K562 (cell line): ENCODE data around the gene FBXW11. TPM values are rescaled to one million over a fixed set of nuclear protein-coding genes. Genes with fewer than 3 reads are reported as not detected.

Experiments
- ATAC-seq: fragments of 200-7000 bp; cut with Tn5 transposase; 3 replicates; pipeline ENCODE4 v1.9.1; 2020; ENCODE audit warnings: moderate library complexity
- BruUV-seq: library from RNA; stranded (reverse); fragments of 400-500 nt; replicated peaks from 2 replicates; lab custom pipeline; 2021; lab: Mats Ljungman, UMichigan
- CTCF ChIA-PET: fragments of 300-600 bp; formaldehyde crosslinking; extraction: SDS; loops from one replicate; lab custom pipeline; 2021; ENCODE audit warnings: low intra/inter-chr PET ratio; lab: Yijun Ruan, JAX
- POLR2A ChIA-PET: fragments of 300-600, 350-650 bp; sonication (Branson Sonifier 250); formaldehyde crosslinking; extraction: SDS; loops from one replicate; lab custom pipeline; 2021; ENCODE audit warnings: antibody characterized with exemption, inconsistent platforms; lab: Yijun Ruan, JAX
- DNase-seq, 4 experiments: peaks; one replicate each; pipeline versions ENCODE4 v3.0.0 to v3.0.0-alpha.2; 2011 to 2018; ENCODE audit warnings: low spot score in 3 of 4, mixed read lengths in 3 of 4; ENCODE audit errors: extremely low read depth in 1 of 4
- FAIRE-seq: peaks from 2 replicates; lab custom pipeline; 2011; peaks lifted over from hg19 to GRCh38; lab: Jason Lieb, UNC
- H2AFZ ChIP-seq: 2 replicates; pipeline ENCODE4 v1.6.0; 2011; ENCODE audit warnings: low read depth, low read length, control low read depth, inconsistent platforms
- H3K27ac ChIP-seq: fragments of 200-600 bp; 3 replicates; pipeline ENCODE4 v1.8.0; 2011; ENCODE audit warnings: low read depth, mild to moderate bottlenecking, control low read depth, inconsistent platforms, low read length, moderate library complexity, mixed read lengths; ENCODE audit errors: extremely low read depth
- H3K27me3 ChIP-seq, 2 experiments: fragments of 300-600 bp in 1 of 2; 2 replicates in 1 of 2; 3 replicates in 1 of 2; pipeline versions ENCODE4 v1.6.0 to v1.8.0; 2011; ENCODE audit warnings: inconsistent platforms in 2 of 2, low read length in 2 of 2, mild to moderate bottlenecking in 1 of 2, mixed read lengths in 1 of 2, moderate library complexity in 1 of 2; ENCODE audit not compliant: control insufficient read depth in 2 of 2, insufficient read depth in 2 of 2
- H3K36me3 ChIP-seq: fragments of 300-600 bp; 3 replicates; pipeline ENCODE4 v1.8.0; 2011; ENCODE audit warnings: mild to moderate bottlenecking, low read length, inconsistent platforms; ENCODE audit not compliant: control insufficient read depth, insufficient read depth
- H3K4me1 ChIP-seq, 2 experiments: fragments of 200-600 bp in 1 of 2; replicated peaks in 1 of 2; 2 replicates in 1 of 2; 3 replicates in 1 of 2; pipeline versions ENCODE4 v1.5.1 to v1.8.0; 2011; ENCODE audit warnings: inconsistent platforms in 2 of 2, low read length in 2 of 2, mild to moderate bottlenecking in 1 of 2, mixed read lengths in 1 of 2, moderate library complexity in 1 of 2; ENCODE audit not compliant: control insufficient read depth in 2 of 2, insufficient read depth in 2 of 2
- H3K4me2 ChIP-seq: 2 replicates; pipeline ENCODE4 v1.6.1; 2011; ENCODE audit warnings: low read length, control low read depth, inconsistent platforms, mixed read lengths; ENCODE audit not compliant: insufficient read depth
- H3K4me3 ChIP-seq: fragments of 200-600 bp; sonication (generic), shearing (Covaris generic); 2 replicates; pipeline ENCODE4 v1.5.1; 2016; ENCODE audit warnings: control low read depth, inconsistent platforms
- H3K79me2 ChIP-seq: fragments of 200-600 bp; 3 replicates; pipeline ENCODE4 v1.8.0; 2011; ENCODE audit warnings: low read length, inconsistent platforms; ENCODE audit not compliant: control insufficient read depth, insufficient read depth
- H3K9ac ChIP-seq, 2 experiments: 2 replicates each; pipeline versions ENCODE4 v1.6.0 to v1.6.1; 2011; ENCODE audit warnings: low read depth in 2 of 2, low read length in 2 of 2, control low read depth in 1 of 2, inconsistent platforms in 1 of 2, mild to moderate bottlenecking in 1 of 2, mixed read lengths in 1 of 2; ENCODE audit not compliant: insufficient read depth in 1 of 2
- H3K9me1 ChIP-seq: one replicate; pipeline ENCODE4 v1.6.0; 2011; ENCODE audit warnings: inconsistent platforms, mild to moderate bottlenecking, low read length, moderate library complexity; ENCODE audit not compliant: control insufficient read depth, insufficient read depth
- H3K9me3 ChIP-seq: replicated peaks from 2 replicates; pipeline ENCODE4 v1.5.1; 2011; ENCODE audit warnings: low read depth, low read length, inconsistent platforms; ENCODE audit not compliant: control insufficient read depth, insufficient read depth
- H4K20me1 ChIP-seq: replicated peaks from 2 replicates; pipeline ENCODE4 v1.6.1; 2011; ENCODE audit warnings: low read length, inconsistent platforms, mixed read lengths; ENCODE audit not compliant: control insufficient read depth, insufficient read depth
- BCL6 ChIP-seq: fragments of 250-450 bp; sonication (Bioruptor Pico); IDR thresholded peaks from 2 replicates; pipeline ENCODE4 v1.4.0; 2020
- CCAR2 ChIP-seq: fragments of 200-400 bp; formaldehyde crosslinking; IDR thresholded peaks from 2 replicates; pipeline ENCODE4 v1.6.1; 2017; ENCODE audit warnings: mild to moderate bottlenecking, low read depth, low read length
- CREM ChIP-seq: IDR thresholded peaks from 2 replicates; pipeline ENCODE4 v1.6.1; 2014; ENCODE audit warnings: antibody characterized with exemption, low read depth
- ESRRB ChIP-seq: fragments of 250-450 bp; sonication (Bioruptor Pico); IDR thresholded peaks from 2 replicates; pipeline ENCODE4 v1.5.0; 2020; ENCODE audit warnings: mild to moderate bottlenecking, moderate library complexity, borderline replicate concordance
- GATAD2B ChIP-seq: fragments of 450-650 bp; IDR thresholded peaks from 2 replicates; pipeline ENCODE4 v1.6.1; 2017; ENCODE audit warnings: mild to moderate bottlenecking, borderline replicate concordance
- JUND ChIP-seq, 2 experiments: IDR thresholded peaks; 2 replicates in 1 of 2; 3 replicates in 1 of 2; pipeline ENCODE4 v1.6.1; 2011; ENCODE audit warnings: borderline replicate concordance in 2 of 2, low read depth in 2 of 2, low read length in 2 of 2, improper control_type of control experiment in 1 of 2, missing biosample characterization in 1 of 2, missing genetic modification characterization in 1 of 2, missing genetic modification reagents in 1 of 2
- MCM3 ChIP-seq: fragments of 450-650 bp; IDR thresholded peaks from 2 replicates; pipeline ENCODE4 v1.6.1; 2016
- NR2F6 ChIP-seq: fragments of 450-650 bp; formaldehyde crosslinking; IDR thresholded peaks from 2 replicates; pipeline ENCODE4 v1.4.0; 2020; ENCODE audit warnings: mild to moderate bottlenecking
- RBFOX2 ChIP-seq: fragments of 200-400 bp; formaldehyde crosslinking; IDR thresholded peaks from 2 replicates; pipeline ENCODE4 v1.6.1; 2017; ENCODE audit warnings: low read depth, mild to moderate bottlenecking, low read length, moderate library complexity
- RBM14 ChIP-seq: fragments of 200-400 bp; formaldehyde crosslinking; IDR thresholded peaks from 2 replicates; pipeline ENCODE4 v1.6.1; 2018; ENCODE audit warnings: low read depth, mild to moderate bottlenecking, low read length, moderate library complexity, borderline replicate concordance; ENCODE audit not compliant: insufficient read depth
- SIN3A ChIP-seq, 2 experiments: fragments of 150-350 bp in 1 of 2; IDR thresholded peaks; 2 replicates each; pipeline ENCODE4 v1.6.1; 2011 to 2016; ENCODE audit warnings: borderline replicate concordance in 2 of 2, low read depth in 2 of 2, low read length in 2 of 2, mild to moderate bottlenecking in 2 of 2, moderate library complexity in 2 of 2; ENCODE audit not compliant: control insufficient read depth in 1 of 2
- SMAD3 ChIP-seq: fragments of 450-650 bp; formaldehyde crosslinking; conservative IDR thresholded peaks from 2 replicates; pipeline ENCODE4 v1.4.0; 2020; ENCODE audit warnings: mild to moderate bottlenecking
- XRCC5 ChIP-seq: fragments of 200-400 bp; formaldehyde crosslinking; IDR thresholded peaks from 2 replicates; pipeline ENCODE4 v1.6.1; 2017; ENCODE audit warnings: low read depth, mild to moderate bottlenecking, low read length
- ZFPM2 ChIP-seq: fragments of 250-450 bp; sonication (Bioruptor Pico); IDR thresholded peaks from 2 replicates; pipeline ENCODE4 v1.5.1; 2022; ENCODE audit warnings: mild to moderate bottlenecking
- WGBS: fragments of 100-300 bp; shearing (Covaris generic); methylation state at CpG from one replicate; pipeline ENCODE4 v1.1.6; 2016; ENCODE audit warnings: low coverage, mixed read lengths; ENCODE audit not compliant: insufficient coverage; ENCODE audit errors: missing lambda C conversion rate; 5-methylcytosine and 5-hydroxymethylcytosine counted together
- in situ Hi-C: fragments of 300-500 bp; cut with MboI; formaldehyde crosslinking; loops from 4 replicates; pipeline ENCODE4 v1.15.0; 2018; ENCODE audit warnings: inconsistent platforms, mixed read lengths
- intact Hi-C: fragments of 100-400 bp; cut with micrococcal nuclease; formaldehyde crosslinking; loops from 2 replicates; pipeline ENCODE4 v1.14.2; 2022
- polyA plus RNA-seq, 8 experiments: library from polyadenylated mRNA; depleted of rRNA in 4 of 8; stranded (reverse) in 5 of 8; unstranded in 3 of 8; fragments of >200 nt; fragmentation: Nextera tagmentation in 2 of 8; fragmentation: Illumina TruSeq in 1 of 8; extraction: Ambion mirVana in 2 of 8; extraction: Trizol in 1 of 8; gene quantifications; 2 replicates each; pipeline versions ENCODE4 v1.2.1 to v1.2.3, GENCODE V29; 2011 to 2014; ENCODE audit warnings: inconsistent platforms in 1 of 8, missing spikeins in 1 of 8
- total RNA-seq, 7 experiments: library from RNA; depleted of rRNA in 6 of 7; stranded (reverse); fragments of >200 nt in 6 of 7; fragmentation: Illumina TruSeq in 2 of 7; extraction: Trizol in 2 of 7; gene quantifications; 2 replicates each; pipeline versions ENCODE4 v1.2.1 to v1.2.3, GENCODE V29; 2011 to 2021; ENCODE audit warnings: low replicate concordance in 1 of 7
- TF ChIP-seq, protein P1 (sequence below): fragments of 450-650 bp; IDR thresholded peaks from 2 replicates; pipeline ENCODE4 v1.6.1; 2016; ENCODE audit warnings: borderline replicate concordance
- TF ChIP-seq, protein P2 (sequence below), 2 experiments: fragments of 150-350 bp in 1 of 2; IDR thresholded peaks; 2 replicates each; pipeline ENCODE4 v1.6.1; 2012 to 2016; ENCODE audit warnings: low read depth in 2 of 2, low read length in 2 of 2, mild to moderate bottlenecking in 1 of 2, moderate library complexity in 1 of 2
- TF ChIP-seq, protein P3 (sequence below): fragments of 250-450 bp; sonication (Bioruptor Pico); IDR thresholded peaks from 2 replicates; pipeline ENCODE4 v1.5.0; 2021

Gene FBXW11
- total and polyA plus RNA-seq, 9 of the 15 experiments (the other 6 are each of a cell fraction or from before 2014, with no cell fraction given), result 3.0 to 28.6 (median 23.6) TPM

- ChIA-PET POLR2A (interaction anchor here (0.8 to 1.3 kb wide), 2 partner anchors 10 to 31 kb away, joined by 3 to 4 read pairs; no protein-coding TSS in a partner anchor), CTCF (no interaction called here)
- H3K4me3 ChIP-seq, result no peak overlapping the region
- peaks cover 60% of the 10 kb centered on the region for H3K36me3 ChIP-seq
- no peak for FAIRE-seq
- H3K27me3 ChIP-seq, result no peaks in the 10 kb centered on the region
- no peaks in the 10 kb centered on the region for H4K20me1 ChIP-seq
- in situ Hi-C loops (no loop called here), intact Hi-C loops (no loop called here)
- ATAC-seq, result no peak
- no peak overlapping the region for H3K9ac ChIP-seq
- H3K4me2 ChIP-seq, result no peak overlapping the region
- no TSS peak for BruUV-seq
- H3K27ac ChIP-seq, result no peak overlapping the region
- no peak for DNase-seq
- no peaks in the 10 kb centered on the region for H3K4me1 ChIP-seq
- H3K9me3 ChIP-seq, result no peaks in the 10 kb centered on the region
- H2AFZ ChIP-seq, result no peak overlapping the region
- WGBS, result 57% methylated on average over 1 of the region's 1 CpG
- no peaks in the 10 kb centered on the region for H3K79me2 ChIP-seq
- H3K9me1 ChIP-seq, result no peaks in the 10 kb centered on the region
- TF ChIP-seq ESRRB (CRISPR knock-in tag) (no peak), XRCC5 (no peak), SMAD3 (no peak), RBM14 (no peak), SIN3A (IDR thresholded peaks at IDR 0.05; ENCODE audit: borderline replicate concordance in 2 of 2, control insufficient read depth in 1 of 2, low read depth in 2 of 2, low read length in 2 of 2) (no peak), NR2F6 (CRISPR knock-in tag) (no peak), JUND (IDR thresholded peaks at IDR 0.05; ENCODE audit: borderline replicate concordance, low read depth, low read length) (no peak), JUND (tag; IDR thresholded peaks at IDR 0.05; ENCODE audit: borderline replicate concordance, low read depth, low read length) (no peak), GATAD2B (no peak), RBFOX2 (no peak), CREM (no peak), BCL6 (CRISPR knock-in tag) (no peak), ZFPM2 (no peak), CCAR2 (no peak), MCM3 (no peak)
- TF ChIP-seq, protein P1, sequence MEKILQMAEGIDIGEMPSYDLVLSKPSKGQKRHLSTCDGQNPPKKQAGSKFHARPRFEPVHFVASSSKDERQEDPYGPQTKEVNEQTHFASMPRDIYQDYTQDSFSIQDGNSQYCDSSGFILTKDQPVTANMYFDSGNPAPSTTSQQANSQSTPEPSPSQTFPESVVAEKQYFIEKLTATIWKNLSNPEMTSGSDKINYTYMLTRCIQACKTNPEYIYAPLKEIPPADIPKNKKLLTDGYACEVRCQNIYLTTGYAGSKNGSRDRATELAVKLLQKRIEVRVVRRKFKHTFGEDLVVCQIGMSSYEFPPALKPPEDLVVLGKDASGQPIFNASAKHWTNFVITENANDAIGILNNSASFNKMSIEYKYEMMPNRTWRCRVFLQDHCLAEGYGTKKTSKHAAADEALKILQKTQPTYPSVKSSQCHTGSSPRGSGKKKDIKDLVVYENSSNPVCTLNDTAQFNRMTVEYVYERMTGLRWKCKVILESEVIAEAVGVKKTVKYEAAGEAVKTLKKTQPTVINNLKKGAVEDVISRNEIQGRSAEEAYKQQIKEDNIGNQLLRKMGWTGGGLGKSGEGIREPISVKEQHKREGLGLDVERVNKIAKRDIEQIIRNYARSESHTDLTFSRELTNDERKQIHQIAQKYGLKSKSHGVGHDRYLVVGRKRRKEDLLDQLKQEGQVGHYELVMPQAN, result no peak
- TF ChIP-seq, protein P2, sequence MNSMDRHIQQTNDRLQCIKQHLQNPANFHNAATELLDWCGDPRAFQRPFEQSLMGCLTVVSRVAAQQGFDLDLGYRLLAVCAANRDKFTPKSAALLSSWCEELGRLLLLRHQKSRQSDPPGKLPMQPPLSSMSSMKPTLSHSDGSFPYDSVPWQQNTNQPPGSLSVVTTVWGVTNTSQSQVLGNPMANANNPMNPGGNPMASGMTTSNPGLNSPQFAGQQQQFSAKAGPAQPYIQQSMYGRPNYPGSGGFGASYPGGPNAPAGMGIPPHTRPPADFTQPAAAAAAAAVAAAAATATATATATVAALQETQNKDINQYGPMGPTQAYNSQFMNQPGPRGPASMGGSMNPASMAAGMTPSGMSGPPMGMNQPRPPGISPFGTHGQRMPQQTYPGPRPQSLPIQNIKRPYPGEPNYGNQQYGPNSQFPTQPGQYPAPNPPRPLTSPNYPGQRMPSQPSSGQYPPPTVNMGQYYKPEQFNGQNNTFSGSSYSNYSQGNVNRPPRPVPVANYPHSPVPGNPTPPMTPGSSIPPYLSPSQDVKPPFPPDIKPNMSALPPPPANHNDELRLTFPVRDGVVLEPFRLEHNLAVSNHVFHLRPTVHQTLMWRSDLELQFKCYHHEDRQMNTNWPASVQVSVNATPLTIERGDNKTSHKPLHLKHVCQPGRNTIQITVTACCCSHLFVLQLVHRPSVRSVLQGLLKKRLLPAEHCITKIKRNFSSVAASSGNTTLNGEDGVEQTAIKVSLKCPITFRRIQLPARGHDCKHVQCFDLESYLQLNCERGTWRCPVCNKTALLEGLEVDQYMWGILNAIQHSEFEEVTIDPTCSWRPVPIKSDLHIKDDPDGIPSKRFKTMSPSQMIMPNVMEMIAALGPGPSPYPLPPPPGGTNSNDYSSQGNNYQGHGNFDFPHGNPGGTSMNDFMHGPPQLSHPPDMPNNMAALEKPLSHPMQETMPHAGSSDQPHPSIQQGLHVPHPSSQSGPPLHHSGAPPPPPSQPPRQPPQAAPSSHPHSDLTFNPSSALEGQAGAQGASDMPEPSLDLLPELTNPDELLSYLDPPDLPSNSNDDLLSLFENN (IDR thresholded peaks at IDR 0.05; ENCODE audit: low read depth in 2 of 2, low read length in 2 of 2), result no peak
- TF ChIP-seq, protein P3, sequence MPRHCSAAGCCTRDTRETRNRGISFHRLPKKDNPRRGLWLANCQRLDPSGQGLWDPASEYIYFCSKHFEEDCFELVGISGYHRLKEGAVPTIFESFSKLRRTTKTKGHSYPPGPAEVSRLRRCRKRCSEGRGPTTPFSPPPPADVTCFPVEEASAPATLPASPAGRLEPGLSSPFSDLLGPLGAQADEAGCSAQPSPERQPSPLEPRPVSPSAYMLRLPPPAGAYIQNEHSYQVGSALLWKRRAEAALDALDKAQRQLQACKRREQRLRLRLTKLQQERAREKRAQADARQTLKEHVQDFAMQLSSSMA (CRISPR knock-in tag), result no peak
Observed at GRCh38 chr5:171871711-171872110, 134.7 kb downstream of the FBXW11 start.
